Stomach (tissue), 4 donors: Measurements from ENCODE around the gene KAT14.

Experiments used
- CTCF ChIP-seq, 7 experiments: fragments of 450-650 bp in 4 of 7; fragments of 200-600 bp in 3 of 7; sonication (generic) in 3 of 7; IDR thresholded peaks; one replicate each; pipeline ENCODE4 v1.5.1; 2016 to 2019; ENCODE audit warnings: antibody characterized with exemption in 7 of 7, control low read depth in 2 of 7, mild to moderate bottlenecking in 1 of 7
- POLR2A ChIP-seq, 4 donors: fragments of 450-650 bp; IDR thresholded peaks; one replicate each; pipeline ENCODE4 v1.6.1; 2016; ENCODE audit warnings: antibody characterized with exemption in 4 of 4, control low read depth in 2 of 4, mild to moderate bottlenecking in 1 of 4, moderate library complexity in 1 of 4

- TF ChIP-seq CTCF (IDR thresholded peaks at IDR 0.05): no peak
- TF ChIP-seq POLR2A (IDR thresholded peaks at IDR 0.05): no peak
These were observed 44.8 kb upstream of the KAT14 start for GRCh38 chr20:18092890-18093289.
